CD4-positive, alpha-beta T cell treated with Interleukin-4 for 1 hour (primary cell): ENCODE data around the gene MT1X.

Experiments used
- DNase-seq, 2 donors: peaks; one replicate each; pipeline ENCODE4 v3.0.0-alpha.2; 2020 to 2022

The MT1X gene

GRCh38 chr16:56679818-56680217, 2.5 kb upstream of the MT1X start:
- DNase-seq = no peak

GRCh38 chr16:56682703-56683397, 580 bp downstream of the MT1X start:
- DNase-seq = no peak

GRCh38 chr16:56683424-56684172, 1.3 kb downstream of the MT1X start:
- no peak for DNase-seq

- no peak for DNase-seq
Observed at GRCh38 chr16:56684256-56684925, 2.1 kb downstream of the MT1X start.

GRCh38 chr16:56684926-56685590, 2.8 kb downstream of the MT1X start:
- DNase-seq = no peak

- DNase-seq = no peak
Observed at GRCh38 chr16:56686758-56687157, 4.5 kb downstream of the MT1X start.

- no peak for DNase-seq
Observed at GRCh38 chr16:56688762-56689161, 6.5 kb downstream of the MT1X start.

- DNase-seq = no peak
Observed at GRCh38 chr16:56689171-56689570, 6.9 kb downstream of the MT1X start.

GRCh38 chr16:56690420-56691122, 8.3 kb downstream of the MT1X start:
- no peak for DNase-seq

GRCh38 chr16:56691885-56692284, 9.6 kb downstream of the MT1X start:
- no peak for DNase-seq

GRCh38 chr16:56695246-56695645, 13.0 kb downstream of the MT1X start:
- no peak for DNase-seq

GRCh38 chr16:56697456-56698155, 15.3 kb downstream of the MT1X start:
- DNase-seq = no peak

- no peak for DNase-seq
Observed at GRCh38 chr16:56700195-56700594, 17.9 kb downstream of the MT1X start.

GRCh38 chr16:56700631-56701030, 18.4 kb downstream of the MT1X start:
- DNase-seq = no peak

GRCh38 chr16:56701534-56701933, 19.3 kb downstream of the MT1X start:
- DNase-seq = no peak

- DNase-seq = no peak
Observed at GRCh38 chr16:56702836-56703235, 20.6 kb downstream of the MT1X start.

- peak; percentile 20 for DNase-seq
Observed at GRCh38 chr16:56708525-56709442, 26.5 kb downstream of the MT1X start.

GRCh38 chr16:56709443-56710040, 27.3 kb downstream of the MT1X start:
- no peak for DNase-seq

- no peak for DNase-seq
Observed at GRCh38 chr16:56710181-56710737, 28.0 kb downstream of the MT1X start.

GRCh38 chr16:56711862-56712261, 29.6 kb downstream of the MT1X start:
- DNase-seq = no peak
